ENCODE results near the gene S100A8.

S100A8 gene

GRCh38 chr1:153370146-153370545, 20.7 kb downstream of the S100A8 start:
- TF ChIP-seq CTCF (IDR thresholded peaks at IDR 0.05; ENCODE audit: low read depth, low read length), result no peak
- TF ChIP-seq POLR2A (IDR thresholded peaks at IDR 0.05; ENCODE audit: extremely low read depth, insufficient read length), result no peak
- TF ChIP-seq MYC (IDR thresholded peaks at IDR 0.05; ENCODE audit: low read depth, low read length), result no peak
- TF ChIP-seq MAX (IDR thresholded peaks at IDR 0.05; ENCODE audit: low read depth, low read length), result no peak
- DNase-seq (ENCODE audit: low read depth), result no peak
- no peak overlapping the region for H3K4me3 ChIP-seq (ENCODE audit: low read depth, low read length)

- DNase-seq (ENCODE audit: low read depth), result peak; percentile 45
- TF ChIP-seq MYC (IDR thresholded peaks at IDR 0.05; ENCODE audit: low read depth, low read length), result no peak
- no peak for TF ChIP-seq POLR2A (IDR thresholded peaks at IDR 0.05; ENCODE audit: extremely low read depth, insufficient read length)
- TF ChIP-seq CTCF (IDR thresholded peaks at IDR 0.05; ENCODE audit: low read depth, low read length), result no peak
- TF ChIP-seq MAX (IDR thresholded peaks at IDR 0.05; ENCODE audit: low read depth, low read length), result no peak
- H3K4me3 ChIP-seq (ENCODE audit: low read depth, low read length), result no peak overlapping the region
Observed at GRCh38 chr1:153368495-153368894, 22.4 kb downstream of the S100A8 start.

GRCh38 chr1:153367090-153367489, 23.8 kb downstream of the S100A8 start:
- H3K4me3 ChIP-seq (ENCODE audit: low read depth, low read length), result no peak overlapping the region
- no peak for DNase-seq (ENCODE audit: low read depth)
- TF ChIP-seq POLR2A (IDR thresholded peaks at IDR 0.05; ENCODE audit: extremely low read depth, insufficient read length) (no peak), MAX (IDR thresholded peaks at IDR 0.05; ENCODE audit: low read depth, low read length) (no peak), CTCF (IDR thresholded peaks at IDR 0.05; ENCODE audit: low read depth, low read length) (no peak)

- no peak for DNase-seq (ENCODE audit: low read depth)
- TF ChIP-seq POLR2A (IDR thresholded peaks at IDR 0.05; ENCODE audit: extremely low read depth, insufficient read length) (no peak), CTCF (IDR thresholded peaks at IDR 0.05; ENCODE audit: low read depth, low read length) (no peak)
- H3K4me3 ChIP-seq (ENCODE audit: low read depth, low read length), result no peak overlapping the region
Observed at GRCh38 chr1:153366261-153366660, 24.6 kb downstream of the S100A8 start.

GRCh38 chr1:153365696-153366095, 25.2 kb downstream of the S100A8 start:
- H3K4me3 ChIP-seq (ENCODE audit: low read depth, low read length), result no peak overlapping the region
- TF ChIP-seq POLR2A (IDR thresholded peaks at IDR 0.05; ENCODE audit: extremely low read depth, insufficient read length) (no peak), MAX (IDR thresholded peaks at IDR 0.05; ENCODE audit: low read depth, low read length) (no peak), CTCF (IDR thresholded peaks at IDR 0.05; ENCODE audit: low read depth, low read length) (no peak), MYC (IDR thresholded peaks at IDR 0.05; ENCODE audit: low read depth, low read length) (no peak)
- DNase-seq (ENCODE audit: low read depth), result no peak

Data from NB4 (cell line).